HG03095 (cell line): ENCODE results near the gene ALPK3.

ENCODE experiments used
- ATAC-seq: cut with Tn5 transposase; IDR thresholded peaks from one replicate; pipeline ENCODE4 v1.9.1; 2021; ENCODE audit warnings: moderate library complexity; ENCODE audit not compliant: unreplicated experiment

Gene ALPK3

GRCh38 chr15:84797212-84797611 lies 19.9 kb upstream of the ALPK3 start:
- ATAC-seq, result no peak

- ATAC-seq, result no peak
Measured at GRCh38 chr15:84797801-84798200, 19.4 kb upstream of the ALPK3 start.

GRCh38 chr15:84798436-84798946 lies 18.7 kb upstream of the ALPK3 start:
- ATAC-seq, result no peak

- ATAC-seq, result no peak
Measured at GRCh38 chr15:84799511-84800187, 17.5 kb upstream of the ALPK3 start.

- no peak for ATAC-seq
Measured at GRCh38 chr15:84800365-84800806, 16.8 kb upstream of the ALPK3 start.

- ATAC-seq, result no peak
Measured at GRCh38 chr15:84804005-84804900, 12.9 kb upstream of the ALPK3 start.

GRCh38 chr15:84805221-84805620 lies 11.9 kb upstream of the ALPK3 start:
- no peak for ATAC-seq

- ATAC-seq, result no peak
Measured at GRCh38 chr15:84807228-84807627, 9.9 kb upstream of the ALPK3 start.

GRCh38 chr15:84810073-84810840 lies 6.9 kb upstream of the ALPK3 start:
- no peak for ATAC-seq

- ATAC-seq, result no peak
Measured at GRCh38 chr15:84811151-84811550, 6.0 kb upstream of the ALPK3 start.

- no peak for ATAC-seq
Measured at GRCh38 chr15:84811828-84812227, 5.3 kb upstream of the ALPK3 start.

- ATAC-seq, result no peak
Measured at GRCh38 chr15:84812842-84813241, 4.3 kb upstream of the ALPK3 start.

GRCh38 chr15:84813435-84813834 lies 3.7 kb upstream of the ALPK3 start:
- ATAC-seq, result no peak

GRCh38 chr15:84813931-84814330 lies 3.2 kb upstream of the ALPK3 start:
- ATAC-seq, result no peak

- ATAC-seq, result no peak
Measured at GRCh38 chr15:84814916-84815315, 2.2 kb upstream of the ALPK3 start.

- ATAC-seq, result no peak
Measured at GRCh38 chr15:84817466-84818081, 418 bp downstream of the ALPK3 start.

GRCh38 chr15:84818261-84819131 lies 1.3 kb downstream of the ALPK3 start:
- no peak for ATAC-seq

- ATAC-seq, result no peak
Measured at GRCh38 chr15:84819291-84819768, 2.2 kb downstream of the ALPK3 start.

- ATAC-seq, result no peak
Measured at GRCh38 chr15:84819791-84820190, 2.6 kb downstream of the ALPK3 start.
